Activated CD4-positive, alpha-beta memory T cell treated with anti-CD3 and anti-CD28 coated beads, Interleukin-2, amount 10 ng/mL, durations not matched to agents 7 days and 5 days (primary cell): ENCODE data around the gene ANKRD30A. TPM values are rescaled to one million over a fixed set of nuclear protein-coding genes. Genes with fewer than 3 reads are reported as not detected.
"Not testable (repeated sequence)": the region's sequence is repeated elsewhere in the genome, so short reads cannot be mapped to it uniquely, and the experiment has no call there.

Experiments used
- CTCF ChIA-PET: fragments of 350-600 bp; sonication (Branson Sonifier 250); formaldehyde crosslinking; loops from one replicate; lab custom pipeline; 2021; ENCODE audit warnings: antibody characterized with exemption, inconsistent platforms; lab: Charles Lee
- POLR2A ChIA-PET: fragments of 350-600 bp; sonication (Branson Sonifier 250); formaldehyde crosslinking; loops from one replicate; lab custom pipeline; 2021; ENCODE audit warnings: antibody characterized with exemption; lab: Charles Lee
- DNase-seq: peaks from one replicate; pipeline ENCODE4 v3.0.0-alpha.2; 2020
- H3K27ac Mint-ChIP-seq: one replicate; pipeline ENCODE4 v1.8.0; 2021; ENCODE audit warnings: mild to moderate bottlenecking, mixed read lengths
- H3K27me3 Mint-ChIP-seq: one replicate; pipeline ENCODE4 v1.8.0; 2021; ENCODE audit warnings: mixed read lengths
- H3K36me3 Mint-ChIP-seq: one replicate; pipeline ENCODE4 v1.8.0; 2021; ENCODE audit warnings: low read depth, mixed read lengths
- H3K4me1 Mint-ChIP-seq: one replicate; pipeline ENCODE4 v1.8.0; 2021; ENCODE audit warnings: mixed read lengths
- H3K4me3 Mint-ChIP-seq: one replicate; pipeline ENCODE4 v1.8.0; 2021; ENCODE audit warnings: mild to moderate bottlenecking, mixed read lengths
- H3K9me3 Mint-ChIP-seq: one replicate; pipeline ENCODE4 v1.8.0; 2021; ENCODE audit warnings: mixed read lengths
- total RNA-seq, 2 experiments: library from RNA; stranded (reverse); gene quantifications; one replicate each; pipeline ENCODE4 v1.2.3, GENCODE V29; 2021

Gene ANKRD30A
- total RNA-seq, 2 experiments from 2014 or later: not detected

DNA sequence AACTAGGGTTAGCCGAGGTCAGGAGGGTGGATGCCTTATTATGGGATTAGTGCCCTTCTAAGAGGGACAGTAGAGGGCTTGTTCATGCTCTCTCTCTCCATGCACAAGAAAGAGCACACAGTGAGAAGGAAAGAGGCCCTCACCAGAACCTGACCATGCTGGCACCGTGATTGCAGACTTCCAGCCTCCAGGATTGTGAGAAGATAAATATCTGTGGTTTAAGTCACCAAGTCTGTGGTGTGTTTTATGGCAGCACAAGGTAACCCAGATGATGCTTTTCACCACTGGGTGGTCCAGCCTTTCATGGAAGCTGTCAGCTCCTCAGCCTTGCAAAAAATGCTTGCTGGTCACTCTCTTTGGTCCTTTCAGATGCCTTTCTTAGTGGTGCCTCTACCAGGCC, 175.9 kb downstream of the ANKRD30A start:
- DNase-seq: no peak
- H3K4me3 Mint-ChIP-seq: no peak overlapping the region
- ChIA-PET POLR2A (no interaction called here), CTCF (no interaction called here)
- H3K36me3 Mint-ChIP-seq: no peaks in the 10 kb centered on the region
- H3K4me1 Mint-ChIP-seq: no peaks in the 10 kb centered on the region
- H3K27ac Mint-ChIP-seq: no peak overlapping the region
- no peaks in the 10 kb centered on the region for H3K27me3 Mint-ChIP-seq
- peaks cover 30% of the 10 kb centered on the region for H3K9me3 Mint-ChIP-seq

DNA sequence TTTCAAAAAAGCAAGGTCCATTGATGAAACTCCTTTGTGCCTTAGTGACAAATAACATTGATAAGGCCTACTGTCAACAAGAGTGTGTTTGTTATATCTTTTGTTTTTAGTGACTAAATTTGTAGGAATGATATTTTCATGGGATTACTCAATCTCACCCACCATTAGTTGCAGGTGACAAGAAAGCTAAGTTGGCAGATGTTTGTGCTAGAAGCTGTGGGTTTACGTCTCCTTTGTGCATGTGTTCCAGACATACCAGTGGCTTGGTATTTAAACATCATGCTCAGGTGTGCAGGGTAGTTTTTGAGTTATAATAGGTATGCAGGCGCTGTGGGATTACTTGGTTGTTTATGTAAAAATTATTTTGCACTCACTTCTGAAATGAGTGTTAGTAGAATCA, 178.6 kb downstream of the ANKRD30A start:
- DNase-seq: no peak
- Mint-ChIP-seq H3K4me3 (no peak overlapping the region), H3K27ac (no peak overlapping the region), H3K36me3 (no peaks in the 10 kb centered on the region), H3K9me3 (peaks cover 20% of the 10 kb centered on the region), H3K4me1 (no peaks in the 10 kb centered on the region), H3K27me3 (no peaks in the 10 kb centered on the region)
- POLR2A ChIA-PET: no interaction called here
- CTCF ChIA-PET: no interaction called here

DNA sequence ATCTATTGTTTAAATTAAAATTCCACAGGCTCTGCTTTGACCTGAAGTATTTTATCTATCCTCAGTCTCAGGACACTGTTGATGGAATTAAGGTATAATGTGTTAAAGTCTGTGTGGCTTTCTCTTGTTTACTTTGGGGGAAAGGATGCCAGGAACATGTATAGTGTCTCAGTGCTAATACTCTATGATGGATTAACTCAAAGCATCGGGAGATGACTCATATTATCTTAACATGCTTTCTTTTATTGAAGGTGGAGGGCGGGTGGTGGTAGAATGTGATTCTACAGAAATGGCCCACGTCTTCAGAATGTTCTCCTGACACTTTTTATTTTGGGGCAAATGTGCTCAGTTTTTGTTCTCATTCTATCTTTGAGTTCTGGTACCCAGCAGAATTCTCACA, 189.0 kb downstream of the ANKRD30A start:
- Mint-ChIP-seq H3K27me3 (no peaks in the 10 kb centered on the region), H3K9me3 (peaks cover 10% of the 10 kb centered on the region), H3K36me3 (no peaks in the 10 kb centered on the region), H3K27ac (no peak overlapping the region), H3K4me3 (no peak overlapping the region), H3K4me1 (no peaks in the 10 kb centered on the region)
- DNase-seq: no peak
- CTCF ChIA-PET: no interaction called here
- POLR2A ChIA-PET: no interaction called here

GRCh38 chr10:37314862-37315261, 189.5 kb downstream of the ANKRD30A start:
- ChIA-PET POLR2A (no interaction called here), CTCF (no interaction called here)
- H3K27me3 Mint-ChIP-seq: no peaks in the 10 kb centered on the region
- H3K4me3 Mint-ChIP-seq: no peak overlapping the region
- DNase-seq: no peak
- peaks cover 10% of the 10 kb centered on the region for H3K9me3 Mint-ChIP-seq
- H3K36me3 Mint-ChIP-seq: no peaks in the 10 kb centered on the region
- H3K27ac Mint-ChIP-seq: no peak overlapping the region
- H3K4me1 Mint-ChIP-seq: no peaks in the 10 kb centered on the region

- Mint-ChIP-seq H3K4me1 (no peaks in the 10 kb centered on the region), H3K36me3 (no peaks in the 10 kb centered on the region), H3K27me3 (no peaks in the 10 kb centered on the region), H3K27ac (no peak overlapping the region), H3K9me3 (peaks cover 20% of the 10 kb centered on the region), H3K4me3 (no peak overlapping the region)
- ChIA-PET CTCF (no interaction called here), POLR2A (no interaction called here)
- DNase-seq: no peak
Measured at GRCh38 chr10:37344413-37344812, 219.0 kb downstream of the ANKRD30A start.

DNA sequence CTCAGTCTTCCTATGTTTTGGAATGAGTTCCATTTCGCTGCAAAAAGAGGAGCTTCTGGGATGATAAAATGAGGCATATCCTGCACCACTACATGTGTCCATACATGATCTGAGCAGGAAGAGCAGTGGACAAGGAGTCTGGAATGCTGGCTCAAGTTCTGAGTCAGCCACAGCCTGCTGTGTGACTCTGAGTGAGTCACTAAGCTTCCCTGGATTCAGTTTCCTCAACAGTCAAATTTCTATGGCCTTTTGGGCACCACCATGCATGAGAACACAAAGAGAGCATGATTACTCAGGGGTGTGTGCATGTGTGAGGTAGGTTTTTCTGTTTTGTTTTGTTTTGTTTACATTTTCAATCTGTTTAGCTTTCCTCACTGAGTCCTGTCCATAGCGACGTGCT, 254.6 kb downstream of the ANKRD30A start:
- ChIA-PET POLR2A (no interaction called here), CTCF (no interaction called here)
- peaks cover 29% of the 10 kb centered on the region for H3K9me3 Mint-ChIP-seq
- no peaks in the 10 kb centered on the region for H3K4me1 Mint-ChIP-seq
- DNase-seq: no peak
- no peaks in the 10 kb centered on the region for H3K27me3 Mint-ChIP-seq
- H3K27ac Mint-ChIP-seq: no peak overlapping the region
- no peaks in the 10 kb centered on the region for H3K36me3 Mint-ChIP-seq
- H3K4me3 Mint-ChIP-seq: no peak overlapping the region

DNA sequence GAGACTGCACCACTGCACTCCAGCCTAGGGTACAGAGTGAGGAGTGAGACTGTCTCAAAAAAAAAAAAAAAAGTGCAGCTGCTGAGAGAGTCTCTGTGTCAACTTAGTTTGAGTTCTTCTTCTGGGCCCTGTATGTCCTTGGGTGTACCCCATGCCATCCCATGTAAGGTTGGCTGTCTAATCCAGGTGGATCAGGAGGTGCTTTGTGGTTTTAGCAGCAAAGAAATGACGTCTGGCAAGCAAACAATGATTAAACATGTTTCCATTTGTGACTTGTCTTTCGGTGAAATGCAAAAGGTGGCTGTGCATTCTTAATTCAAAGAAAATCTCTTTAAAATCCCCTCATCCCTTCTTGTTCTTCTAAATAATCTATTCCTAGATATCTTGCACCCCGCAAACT, 255.9 kb downstream of the ANKRD30A start:
- CTCF ChIA-PET: no interaction called here
- Mint-ChIP-seq H3K27me3 (no peaks in the 10 kb centered on the region), H3K4me1 (no peaks in the 10 kb centered on the region), H3K4me3 (no peak overlapping the region), H3K36me3 (no peaks in the 10 kb centered on the region), H3K27ac (no peak overlapping the region), H3K9me3 (peaks cover 34% of the 10 kb centered on the region)
- DNase-seq: no peak
- POLR2A ChIA-PET: no interaction called here

DNA sequence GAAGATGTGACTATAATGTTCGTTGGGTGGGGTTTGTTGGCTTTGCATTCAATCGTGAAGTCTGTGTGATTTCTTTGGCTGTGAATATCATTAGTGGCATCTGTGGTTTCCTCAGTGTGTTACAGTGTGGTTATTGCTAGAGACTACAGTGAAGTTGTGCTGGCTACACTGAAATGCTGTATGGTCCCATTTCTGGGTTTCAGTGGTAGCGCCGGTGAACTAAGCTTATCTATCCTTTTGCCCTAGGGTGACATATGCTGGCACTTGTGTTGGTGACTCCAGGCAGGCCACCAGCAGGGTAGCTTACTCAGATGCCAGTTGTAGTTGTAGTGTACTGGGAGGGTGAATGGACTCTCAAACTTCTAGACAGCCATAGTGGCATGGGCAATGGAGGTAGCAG, 259.5 kb downstream of the ANKRD30A start:
- H3K27me3 Mint-ChIP-seq: no peaks in the 10 kb centered on the region
- no peak overlapping the region for H3K27ac Mint-ChIP-seq
- CTCF ChIA-PET: no interaction called here
- no peaks in the 10 kb centered on the region for H3K36me3 Mint-ChIP-seq
- H3K4me1 Mint-ChIP-seq: no peaks in the 10 kb centered on the region
- no peak for DNase-seq
- peaks cover 31% of the 10 kb centered on the region for H3K9me3 Mint-ChIP-seq
- POLR2A ChIA-PET: no interaction called here
- no peak overlapping the region for H3K4me3 Mint-ChIP-seq

DNA sequence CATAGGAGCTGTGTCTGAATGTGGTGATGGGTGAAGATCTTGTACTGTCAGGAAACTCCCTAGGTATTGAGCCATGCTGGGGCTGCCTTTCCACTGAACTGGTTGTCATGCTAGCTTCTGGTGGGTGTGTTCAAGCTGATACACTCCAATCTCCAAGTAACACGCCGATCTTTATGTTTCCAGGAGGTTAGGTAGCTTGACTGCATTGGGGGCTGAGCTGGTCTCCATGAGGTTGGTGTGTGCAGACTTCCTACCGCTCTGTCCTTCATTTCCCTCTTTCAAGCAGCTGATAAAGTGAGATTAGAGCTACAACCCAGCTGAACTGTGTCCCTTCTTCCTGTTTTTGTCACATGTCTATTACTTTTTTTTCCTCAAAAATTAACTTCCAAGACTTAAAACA, 265.5 kb downstream of the ANKRD30A start:
- Mint-ChIP-seq H3K27me3 (no peaks in the 10 kb centered on the region), H3K9me3 (peaks cover 20% of the 10 kb centered on the region), H3K4me3 (no peak overlapping the region), H3K4me1 (no peaks in the 10 kb centered on the region), H3K27ac (no peak overlapping the region), H3K36me3 (no peaks in the 10 kb centered on the region)
- no peak for DNase-seq
- CTCF ChIA-PET: no interaction called here
- POLR2A ChIA-PET: no interaction called here

- POLR2A ChIA-PET, CTCF ChIA-PET, H3K4me1 Mint-ChIP-seq, H3K4me3 Mint-ChIP-seq, DNase-seq, H3K27me3 Mint-ChIP-seq, H3K27ac Mint-ChIP-seq, H3K36me3 Mint-ChIP-seq: not testable (repeated sequence)
- H3K9me3 Mint-ChIP-seq: peaks cover 20% of the 10 kb centered on the region
Measured at GRCh38 chr10:37400774-37401173, 275.4 kb downstream of the ANKRD30A start.

DNA sequence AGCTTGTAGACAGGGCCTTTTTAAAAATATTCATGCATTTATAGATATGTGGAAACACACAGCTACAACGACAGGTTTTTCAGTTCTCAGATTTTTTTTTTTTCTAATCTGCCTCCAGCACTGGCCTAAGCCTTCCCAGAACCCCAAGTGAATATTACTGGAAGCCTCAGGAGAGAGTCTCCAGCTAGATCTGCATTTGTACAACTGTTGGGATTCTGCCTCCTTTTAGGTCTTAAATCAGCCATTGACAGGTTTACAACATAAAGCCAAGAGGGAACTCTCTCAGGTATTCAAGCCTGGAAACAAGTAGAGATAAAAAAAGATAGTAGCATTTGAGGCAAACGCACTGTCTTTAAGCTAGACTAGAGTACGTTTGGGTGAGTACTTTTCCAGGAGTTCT, 275.8 kb downstream of the ANKRD30A start:
- Mint-ChIP-seq H3K27me3 (no peaks in the 10 kb centered on the region), H3K4me3 (no peak overlapping the region), H3K36me3 (no peaks in the 10 kb centered on the region), H3K4me1 (no peaks in the 10 kb centered on the region), H3K9me3 (peaks cover 17% of the 10 kb centered on the region), H3K27ac (no peak overlapping the region)
- DNase-seq: no peak
- ChIA-PET POLR2A (no interaction called here), CTCF (no interaction called here)

- H3K4me3 Mint-ChIP-seq: no peak overlapping the region
- ChIA-PET CTCF (no interaction called here), POLR2A (no interaction called here)
- no peaks in the 10 kb centered on the region for H3K36me3 Mint-ChIP-seq
- H3K27me3 Mint-ChIP-seq: no peaks in the 10 kb centered on the region
- H3K4me1 Mint-ChIP-seq: no peaks in the 10 kb centered on the region
- no peak for DNase-seq
- H3K27ac Mint-ChIP-seq: no peak overlapping the region
- H3K9me3 Mint-ChIP-seq: peaks cover 21% of the 10 kb centered on the region
Measured at GRCh38 chr10:37403776-37404175, 278.4 kb downstream of the ANKRD30A start.
